Transverse colon (tissue), 4 donors: ENCODE data around the gene NUP153. TPM values are rescaled to one million over a fixed set of nuclear protein-coding genes. Genes with fewer than 3 reads are reported as not detected.

Source experiments
- DNase-seq: peaks from one replicate; pipeline ENCODE4 v3.0.0-alpha.2; 2019
- H3K27ac ChIP-seq, 4 donors: fragments of 200-600 bp; sonication (generic); 2 replicates each; pipeline ENCODE4 v1.5.1; 2016 to 2018; ENCODE audit warnings: inconsistent platforms in 4 of 4
- H3K27me3 ChIP-seq: fragments of 200-600 bp; sonication (generic); 2 replicates; pipeline ENCODE4 v1.5.1; 2017; ENCODE audit warnings: inconsistent platforms
- H3K36me3 ChIP-seq, 4 donors: fragments of 200-600 bp; sonication (generic); 2 replicates each; pipeline ENCODE4 v1.5.1; 2017 to 2019; ENCODE audit warnings: inconsistent platforms in 4 of 4
- H3K4me1 ChIP-seq, 4 donors: fragments of 200-600 bp; sonication (generic); 2 replicates each; pipeline ENCODE4 v1.5.1; 2017 to 2020; ENCODE audit warnings: inconsistent platforms in 4 of 4
- H3K4me3 ChIP-seq, 4 donors: fragments of 200-600 bp; sonication (generic); 1 replicate in 1 of 4; 2 replicates in 3 of 4; pipeline versions ENCODE4 v1.5.1 to v1.6.1; 2017 to 2019; ENCODE audit warnings: inconsistent platforms in 4 of 4
- H3K9me3 ChIP-seq, 2 donors: fragments of 200-600 bp; sonication (generic); 2 replicates each; pipeline ENCODE4 v1.5.1; 2017 to 2019; ENCODE audit warnings: inconsistent platforms in 2 of 2
- EP300 ChIP-seq: sonication (generic); formaldehyde crosslinking; IDR thresholded peaks from one replicate; pipeline ENCODE4 v1.6.1; 2017; ENCODE audit warnings: antibody characterized with exemption, low read depth
- POLR2A ChIP-seq: fragments of 450-650 bp; IDR thresholded peaks from one replicate; pipeline ENCODE4 v1.6.1; 2016; ENCODE audit warnings: antibody characterized with exemption, mild to moderate bottlenecking, moderate library complexity
- POLR2AphosphoS5 ChIP-seq, 3 donors: sonication (generic); formaldehyde crosslinking; IDR thresholded peaks; one replicate each; pipeline ENCODE4 v1.6.1; 2016; ENCODE audit warnings: antibody characterized with exemption in 3 of 3
- WGBS, 2 donors: methylation state at CpG; one replicate each; pipeline ENCODE4 v1.1.5; 2018; ENCODE audit warnings: low coverage in 1 of 2; 5-methylcytosine and 5-hydroxymethylcytosine counted together
- in situ Hi-C, 4 donors: fragments of 200-750 bp; cut with MboI; loops; one replicate each; pipeline versions ENCODE4 v1.15.0 to v1.15.1; 2017; ENCODE audit warnings: low sequenced_read_pairs in 3 of 4, low pct_ligation_motif_present in 1 of 4, low pct_unique_long_range_greater_than_20kb in 1 of 4
- intact Hi-C: fragments of 100-400 bp; cut with DNase I; formaldehyde crosslinking; loops from one replicate; pipeline ENCODE4 v1.15.1; 2023; ENCODE audit warnings: low total_unique reads
- total RNA-seq, 4 donors: library from RNA; depleted of rRNA; stranded (reverse); fragments of >200 nt; gene quantifications; one replicate each; pipeline ENCODE4 v1.1.0, GENCODE V29; 2016
- TF ChIP-seq, protein P1 (sequence below), 5 experiments: fragments of 200-600 bp in 3 of 5; fragments of 450-650 bp in 2 of 5; sonication (generic) in 3 of 5; IDR thresholded peaks; 1 replicate in 2 of 5; 2 replicates in 3 of 5; pipeline ENCODE4 v1.5.1; 2016 to 2017; ENCODE audit warnings: antibody characterized with exemption in 5 of 5, inconsistent platforms in 3 of 5, mild to moderate bottlenecking in 2 of 5, moderate library complexity in 1 of 5

Gene NUP153
- total RNA-seq, 4 donors from 2014 or later: 27.9 to 37.0 (median 32.1) TPM

DNA sequence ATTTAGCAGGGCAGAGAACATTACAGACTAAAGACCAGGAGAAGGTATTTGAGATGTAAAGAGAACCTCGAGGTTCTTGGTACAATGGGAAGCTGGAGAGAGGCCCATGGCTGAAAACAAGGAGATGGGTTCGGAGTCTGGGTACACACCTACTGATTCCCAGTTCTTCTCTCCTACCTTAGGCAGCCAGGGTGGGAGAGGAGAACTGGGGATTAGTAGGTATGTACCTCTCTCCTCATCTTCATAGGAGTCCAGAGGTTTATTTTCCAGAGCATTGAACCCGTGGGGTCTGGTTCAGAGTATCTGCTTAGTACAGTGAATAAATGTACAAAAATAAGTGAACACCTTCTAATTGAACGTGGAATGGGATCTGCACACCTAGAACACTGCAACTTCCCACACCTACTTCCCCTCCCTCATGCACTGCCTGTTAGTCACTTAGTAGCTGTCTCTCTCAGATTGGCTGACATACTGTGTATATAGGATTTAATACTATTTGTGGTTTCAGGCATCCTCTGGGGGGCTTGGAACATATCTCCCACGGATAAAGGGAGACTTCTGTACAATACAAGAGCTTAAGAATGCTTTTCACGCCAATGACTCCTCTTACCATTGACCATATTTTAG is 23.5 kb upstream of the NUP153 start:
- Histone ChIP-seq H3K36me3 (no peaks in the 10 kb centered on the region), H3K27ac (no peak overlapping the region), H3K4me3 (no peak overlapping the region), H3K9me3 (no peaks in the 10 kb centered on the region), H3K27me3 (no peaks in the 10 kb centered on the region), H3K4me1 (peaks cover 0 to 1% (median under 1%) of the 10 kb centered on the region in 4 donors)
- in situ Hi-C loops (no loop called here), intact Hi-C loops (no loop called here)
- WGBS, 2 donors: 73 to 75% methylated on average over 6 of the region's 6 CpGs
- DNase-seq: no peak
- TF ChIP-seq, protein P1, sequence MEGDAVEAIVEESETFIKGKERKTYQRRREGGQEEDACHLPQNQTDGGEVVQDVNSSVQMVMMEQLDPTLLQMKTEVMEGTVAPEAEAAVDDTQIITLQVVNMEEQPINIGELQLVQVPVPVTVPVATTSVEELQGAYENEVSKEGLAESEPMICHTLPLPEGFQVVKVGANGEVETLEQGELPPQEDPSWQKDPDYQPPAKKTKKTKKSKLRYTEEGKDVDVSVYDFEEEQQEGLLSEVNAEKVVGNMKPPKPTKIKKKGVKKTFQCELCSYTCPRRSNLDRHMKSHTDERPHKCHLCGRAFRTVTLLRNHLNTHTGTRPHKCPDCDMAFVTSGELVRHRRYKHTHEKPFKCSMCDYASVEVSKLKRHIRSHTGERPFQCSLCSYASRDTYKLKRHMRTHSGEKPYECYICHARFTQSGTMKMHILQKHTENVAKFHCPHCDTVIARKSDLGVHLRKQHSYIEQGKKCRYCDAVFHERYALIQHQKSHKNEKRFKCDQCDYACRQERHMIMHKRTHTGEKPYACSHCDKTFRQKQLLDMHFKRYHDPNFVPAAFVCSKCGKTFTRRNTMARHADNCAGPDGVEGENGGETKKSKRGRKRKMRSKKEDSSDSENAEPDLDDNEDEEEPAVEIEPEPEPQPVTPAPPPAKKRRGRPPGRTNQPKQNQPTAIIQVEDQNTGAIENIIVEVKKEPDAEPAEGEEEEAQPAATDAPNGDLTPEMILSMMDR (IDR thresholded peaks at IDR 0.05): no peak
- TF ChIP-seq POLR2A (no peak), EP300 (no peak), POLR2AphosphoS5 (IDR thresholded peaks at IDR 0.05) (no peak)

DNA sequence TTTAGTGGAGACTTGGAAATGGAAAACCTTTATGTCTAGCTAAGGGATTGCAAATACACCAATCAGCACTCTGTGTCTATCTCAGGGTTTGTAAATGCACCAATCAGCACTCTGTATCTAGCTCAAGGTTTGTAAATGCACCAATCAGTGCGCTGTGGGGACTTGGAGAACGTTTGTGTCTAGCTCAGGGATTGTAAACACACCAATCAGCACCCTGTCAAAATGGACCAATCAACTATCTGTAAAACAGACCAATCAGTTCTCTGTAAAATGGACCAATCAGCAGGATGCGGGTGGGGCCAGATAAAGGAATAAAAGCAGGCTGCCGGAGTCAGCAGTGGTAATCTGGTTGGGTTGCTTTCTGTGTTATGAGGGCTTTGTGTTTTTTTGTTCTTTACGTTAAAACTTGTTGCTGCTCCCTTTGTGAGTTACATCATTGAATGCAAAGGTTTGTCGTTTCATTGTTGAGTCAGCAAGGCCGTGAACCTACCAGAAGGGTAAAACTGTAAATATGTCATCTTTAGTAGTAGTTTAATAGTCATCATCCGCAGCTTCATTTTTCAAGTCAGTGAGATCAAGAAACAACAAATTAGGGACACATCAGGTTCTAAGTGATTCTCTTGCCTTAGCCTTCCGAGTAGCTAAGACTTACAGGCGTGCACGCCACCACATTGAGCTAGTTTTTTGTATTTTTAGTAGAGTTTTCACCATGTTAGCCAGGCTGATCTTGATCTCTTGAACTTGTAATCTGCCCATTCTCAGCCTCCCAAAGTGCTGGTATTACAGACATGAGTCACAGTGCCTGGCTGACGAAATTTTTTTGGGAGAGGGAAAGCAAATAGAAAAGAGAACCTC is 22.7 kb upstream of the NUP153 start:
- Histone ChIP-seq H3K27me3 (no peaks in the 10 kb centered on the region), H3K9me3 (no peaks in the 10 kb centered on the region), H3K4me1 (peaks cover 0 to 6% (median 3%) of the 10 kb centered on the region in 4 donors), H3K4me3 (no peak overlapping the region), H3K27ac (no peak overlapping the region), H3K36me3 (no peaks in the 10 kb centered on the region)
- no peak for DNase-seq
- TF ChIP-seq POLR2AphosphoS5 (IDR thresholded peaks at IDR 0.05): no peak
- TF ChIP-seq POLR2A: no peak
- TF ChIP-seq EP300: no peak
- TF ChIP-seq, protein P1 (IDR thresholded peaks at IDR 0.05): no peak
- in situ Hi-C loops (no loop called here), intact Hi-C loops (no loop called here)
- 81 to 95% methylated on average over 10 to 12 of the region's 12 CpGs for WGBS, 2 donors

DNA sequence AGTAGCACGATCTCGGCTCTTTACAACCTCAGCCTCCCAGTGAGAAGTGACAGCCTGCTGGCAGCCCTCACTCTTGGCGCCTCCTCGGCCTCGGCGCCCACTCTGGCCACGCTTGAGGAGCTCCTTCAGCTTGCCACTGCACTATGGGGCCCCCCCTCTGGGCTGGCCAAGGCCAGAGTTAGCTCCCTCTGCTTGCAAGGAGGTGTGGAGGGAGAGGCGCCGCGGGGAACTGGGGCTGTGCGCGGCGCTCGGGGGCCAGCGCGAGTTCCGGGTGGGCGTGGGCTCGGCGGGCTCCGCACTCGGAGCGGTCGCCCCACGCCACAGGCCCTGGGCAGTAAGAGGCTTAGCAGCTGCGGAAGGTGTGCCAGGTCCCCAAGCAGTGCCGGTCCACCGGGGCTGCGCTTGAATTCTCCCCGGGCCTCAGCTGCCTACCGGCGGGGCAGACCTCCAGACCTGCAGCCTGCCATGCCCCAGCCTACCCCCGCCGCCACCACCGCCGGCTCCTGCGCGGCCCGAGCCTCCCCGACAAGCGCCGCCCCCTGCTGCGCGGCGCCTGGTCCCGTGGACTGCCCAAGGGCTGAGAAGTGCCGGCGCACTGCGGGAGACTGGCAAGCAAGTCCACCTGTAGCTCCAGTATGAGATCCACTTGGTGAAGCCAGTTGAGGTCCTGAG is 22.0 kb upstream of the NUP153 start:
- DNase-seq: no peak
- Histone ChIP-seq H3K27me3 (no peaks in the 10 kb centered on the region), H3K4me1 (peaks cover 0 to 6% (median 3%) of the 10 kb centered on the region in 4 donors), H3K36me3 (no peaks in the 10 kb centered on the region), H3K9me3 (no peaks in the 10 kb centered on the region), H3K4me3 (no peak overlapping the region), H3K27ac (no peak overlapping the region)
- TF ChIP-seq EP300 (no peak), POLR2AphosphoS5 (IDR thresholded peaks at IDR 0.05) (no peak), POLR2A (no peak)
- TF ChIP-seq, protein P1 (IDR thresholded peaks at IDR 0.05): no peak
- intact Hi-C loops: no loop called here
- in situ Hi-C loops: no loop called here
- 96 to 97% methylated on average over 13 to 46 of the region's 49 CpGs for WGBS, 2 donors

DNA sequence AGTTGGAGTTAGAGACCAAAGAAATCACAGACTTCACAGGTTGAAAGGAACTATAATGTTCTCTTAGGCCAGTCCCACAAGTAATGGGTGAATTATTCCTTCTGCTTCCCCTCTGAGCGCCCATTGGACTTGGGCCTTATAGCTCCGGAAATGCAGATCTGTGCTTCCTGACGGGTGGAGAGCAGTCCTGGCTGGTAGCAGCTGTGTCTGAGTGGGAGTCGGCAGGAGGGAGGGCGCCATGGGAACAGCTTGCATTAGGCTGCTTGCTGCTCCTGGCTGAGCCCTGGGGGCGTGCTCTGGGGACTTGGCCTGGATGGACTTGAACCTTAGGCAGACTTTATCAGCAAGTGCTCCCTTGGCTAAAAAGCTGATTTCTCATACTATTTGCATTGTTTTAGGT is 18.4 kb upstream of the NUP153 start:
- in situ Hi-C loops: no loop called here
- no peak overlapping the region for H3K27ac ChIP-seq

More for the DNA sequence above, 18.4 kb upstream of the NUP153 start:
- no peaks in the 10 kb centered on the region for H3K9me3 ChIP-seq
- intact Hi-C loops: no loop called here
- H3K36me3 ChIP-seq: no peaks in the 10 kb centered on the region
- 15% methylated on average over 6 of the region's 6 CpGs; no CpG with 5 or more reads in 1 of the 2 donors for WGBS, 2 donors
- peak; percentile 21 for DNase-seq
- H3K4me1 ChIP-seq: peaks cover 0 to 6% (median 3%) of the 10 kb centered on the region in 4 donors
- H3K4me3 ChIP-seq: no peak overlapping the region
- no peak for TF ChIP-seq EP300
- TF ChIP-seq POLR2AphosphoS5 (IDR thresholded peaks at IDR 0.05): no peak
- TF ChIP-seq, protein P1 (IDR thresholded peaks at IDR 0.05): no peak
- no peak for TF ChIP-seq POLR2A
- H3K27me3 ChIP-seq: no peaks in the 10 kb centered on the region
